ENCODE measurements around the gene DLG2.

DLG2 gene

DNA sequence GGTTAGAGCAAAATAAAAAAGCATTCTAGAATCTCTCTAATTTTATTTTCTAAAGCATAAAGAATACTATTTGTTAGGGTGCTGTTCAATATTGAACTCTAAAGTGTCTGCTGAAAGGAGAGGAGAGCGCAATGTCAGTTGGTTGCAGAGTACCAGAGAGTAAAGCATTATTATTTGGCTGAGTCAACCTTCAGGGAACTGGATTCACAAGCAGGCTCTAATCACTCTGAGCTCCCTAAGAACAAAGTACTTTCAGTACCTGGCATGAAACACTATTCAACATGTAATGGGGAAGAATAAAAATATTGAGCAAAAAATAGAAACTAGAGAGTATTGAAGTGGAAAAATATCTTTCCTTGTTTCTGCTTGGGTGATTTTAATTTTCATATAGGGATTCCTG lies 1380.0 kb downstream of the DLG2 start:
- TF ChIP-seq, protein P1, sequence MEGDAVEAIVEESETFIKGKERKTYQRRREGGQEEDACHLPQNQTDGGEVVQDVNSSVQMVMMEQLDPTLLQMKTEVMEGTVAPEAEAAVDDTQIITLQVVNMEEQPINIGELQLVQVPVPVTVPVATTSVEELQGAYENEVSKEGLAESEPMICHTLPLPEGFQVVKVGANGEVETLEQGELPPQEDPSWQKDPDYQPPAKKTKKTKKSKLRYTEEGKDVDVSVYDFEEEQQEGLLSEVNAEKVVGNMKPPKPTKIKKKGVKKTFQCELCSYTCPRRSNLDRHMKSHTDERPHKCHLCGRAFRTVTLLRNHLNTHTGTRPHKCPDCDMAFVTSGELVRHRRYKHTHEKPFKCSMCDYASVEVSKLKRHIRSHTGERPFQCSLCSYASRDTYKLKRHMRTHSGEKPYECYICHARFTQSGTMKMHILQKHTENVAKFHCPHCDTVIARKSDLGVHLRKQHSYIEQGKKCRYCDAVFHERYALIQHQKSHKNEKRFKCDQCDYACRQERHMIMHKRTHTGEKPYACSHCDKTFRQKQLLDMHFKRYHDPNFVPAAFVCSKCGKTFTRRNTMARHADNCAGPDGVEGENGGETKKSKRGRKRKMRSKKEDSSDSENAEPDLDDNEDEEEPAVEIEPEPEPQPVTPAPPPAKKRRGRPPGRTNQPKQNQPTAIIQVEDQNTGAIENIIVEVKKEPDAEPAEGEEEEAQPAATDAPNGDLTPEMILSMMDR (IDR thresholded peaks at IDR 0.05; ENCODE audit: low read length): no peak
- TF ChIP-seq EZH2phosphoT487 (IDR thresholded peaks at IDR 0.05; ENCODE audit: low read length) (no peak), EZH2 (optimal IDR thresholded peaks at IDR 0.05; ENCODE audit: low read depth, low read length) (no peak)
- H3K4me3 ChIP-seq (ENCODE audit: low read length): no peak overlapping the region

DNA sequence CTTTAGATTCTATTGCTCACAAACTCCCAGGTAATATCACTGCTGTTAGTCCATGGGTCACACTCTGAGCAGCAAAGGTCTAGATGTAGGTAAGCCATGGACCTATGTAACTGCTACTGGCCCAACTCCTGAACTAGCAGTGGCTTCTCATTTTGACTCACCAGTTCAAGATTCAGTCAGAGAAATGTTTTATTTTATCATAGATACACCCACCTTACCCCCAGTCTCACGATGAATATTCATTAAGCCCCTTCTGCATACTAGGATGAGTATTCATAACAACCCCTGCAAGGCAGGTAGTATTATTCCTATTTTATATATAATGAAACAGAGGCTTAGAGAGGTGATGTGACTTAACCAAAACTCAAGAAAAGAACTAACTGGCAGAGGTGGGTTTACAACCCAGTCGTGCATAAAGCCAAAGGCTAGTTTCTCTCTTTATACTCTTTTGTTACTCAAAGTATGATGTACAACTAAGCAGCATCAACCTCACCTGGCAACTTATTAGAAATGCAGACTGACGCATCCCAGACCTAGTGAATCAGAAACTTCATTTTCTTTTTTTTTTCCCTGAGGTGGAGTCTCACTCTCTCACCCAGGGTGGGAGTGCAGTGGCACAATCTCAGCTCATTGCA lies 1383.4 kb downstream of the DLG2 start:
- peaks cover 4% of the 10 kb centered on the region; the same call in 1 of the 2 replicates for H3F3A ChIP-seq (ENCODE audit: insufficient read depth, low read length)
- no peaks in the 10 kb centered on the region for H3K9me2 ChIP-seq (replicated peaks; ENCODE audit: insufficient read depth, low read length)
- H3K4me2 ChIP-seq (ENCODE audit: low read depth, low read length): no peak overlapping the region
- TF ChIP-seq EZH2 (optimal IDR thresholded peaks at IDR 0.05; ENCODE audit: low read depth, low read length): no peak
- TF ChIP-seq, protein P1 (IDR thresholded peaks at IDR 0.05; ENCODE audit: low read length): no peak
- TF ChIP-seq EZH2phosphoT487 (IDR thresholded peaks at IDR 0.05; ENCODE audit: low read length): no peak
- H3K4me1 ChIP-seq (ENCODE audit: low read length): peaks cover 11% of the 10 kb centered on the region
- no peaks in the 10 kb centered on the region for H4K20me1 ChIP-seq (ENCODE audit: insufficient read depth, low read length)
- H3K9ac ChIP-seq (ENCODE audit: low read length): no peak overlapping the region
- no peak for DNase-seq
- no peaks in the 10 kb centered on the region for H3K79me2 ChIP-seq (ENCODE audit: low read length)
- H3K9me3 ChIP-seq (replicated peaks; ENCODE audit: insufficient read depth, low read length): no peaks in the 10 kb centered on the region
- no peak overlapping the region for H3K4me3 ChIP-seq (ENCODE audit: low read length)
- no peaks in the 10 kb centered on the region for H3K36me3 ChIP-seq (replicated peaks; ENCODE audit: insufficient read depth, low read length)
- no peak overlapping the region for H3K27ac ChIP-seq (ENCODE audit: low read length)
- H3K27me3 ChIP-seq (replicated peaks; ENCODE audit: insufficient read depth, low read length): no peaks in the 10 kb centered on the region
- H2AFZ ChIP-seq (ENCODE audit: low read length): no peak overlapping the region

More for the DNA sequence above, 1380.0 kb downstream of the DLG2 start:
- Histone ChIP-seq H3K9ac (ENCODE audit: low read length) (no peak overlapping the region), H4K20me1 (ENCODE audit: insufficient read depth, low read length) (no peaks in the 10 kb centered on the region), H3K4me2 (ENCODE audit: low read depth, low read length) (no peak overlapping the region), H3K36me3 (replicated peaks; ENCODE audit: insufficient read depth, low read length) (no peaks in the 10 kb centered on the region), H3K4me1 (ENCODE audit: low read length) (peaks cover 20% of the 10 kb centered on the region), H3K9me3 (replicated peaks; ENCODE audit: insufficient read depth, low read length) (no peaks in the 10 kb centered on the region), H3K27me3 (replicated peaks; ENCODE audit: insufficient read depth, low read length) (no peaks in the 10 kb centered on the region), H3K27ac (ENCODE audit: low read length) (no peak overlapping the region), H3F3A (ENCODE audit: insufficient read depth, low read length) (peaks cover 4% of the 10 kb centered on the region; the same call in 1 of the 2 replicates), H3K9me2 (replicated peaks; ENCODE audit: insufficient read depth, low read length) (no peaks in the 10 kb centered on the region), H3K79me2 (ENCODE audit: low read length) (no peaks in the 10 kb centered on the region), H2AFZ (ENCODE audit: low read length) (no peak overlapping the region)
- no peak for DNase-seq

DNA sequence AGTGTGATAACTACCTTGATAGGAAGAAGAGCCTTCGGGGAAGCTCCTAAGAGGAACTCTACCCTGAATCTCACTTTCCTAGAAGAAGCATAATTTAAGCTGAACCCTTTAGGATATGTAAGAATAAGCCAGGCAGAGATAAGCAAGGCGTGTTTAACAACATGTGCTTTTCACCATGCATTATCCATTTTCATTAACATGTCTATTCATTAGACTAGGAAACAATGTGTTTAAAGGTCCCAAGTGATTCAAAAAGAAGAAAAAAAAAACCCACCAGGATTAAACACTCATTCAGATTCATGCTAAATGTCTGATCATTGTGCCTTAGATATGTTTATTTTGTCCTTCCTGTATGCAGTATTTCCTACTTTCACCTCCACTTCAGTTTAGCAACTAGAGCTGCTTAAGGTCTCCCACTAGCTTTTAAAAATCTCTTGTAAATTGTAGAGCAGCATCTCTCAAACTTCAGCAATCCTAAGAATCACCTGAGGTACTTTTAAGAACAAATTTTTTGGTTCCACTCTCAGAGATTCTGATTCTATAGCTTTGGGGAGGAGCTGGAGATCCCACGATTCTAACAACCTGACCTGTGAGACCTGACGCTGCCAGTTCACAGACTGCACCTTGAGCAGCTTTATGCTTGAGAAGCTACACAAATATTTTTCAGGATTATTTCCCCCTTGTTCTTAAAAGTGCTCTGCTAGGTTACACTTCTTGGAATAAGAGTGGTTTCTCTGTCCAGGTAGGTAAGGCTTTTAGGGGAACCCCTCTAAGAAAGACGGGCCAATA lies 1385.6 kb downstream of the DLG2 start:
- Histone ChIP-seq H3K27me3 (replicated peaks; ENCODE audit: insufficient read depth, low read length) (no peaks in the 10 kb centered on the region), H2AFZ (ENCODE audit: low read length) (no peak overlapping the region), H3K27ac (ENCODE audit: low read length) (no peak overlapping the region), H3K4me3 (ENCODE audit: low read length) (no peak overlapping the region), H3K9ac (ENCODE audit: low read length) (no peak overlapping the region), H3K36me3 (replicated peaks; ENCODE audit: insufficient read depth, low read length) (no peaks in the 10 kb centered on the region), H3K9me2 (replicated peaks; ENCODE audit: insufficient read depth, low read length) (no peaks in the 10 kb centered on the region), H3K4me1 (ENCODE audit: low read length) (peaks cover 10% of the 10 kb centered on the region), H3K79me2 (ENCODE audit: low read length) (no peaks in the 10 kb centered on the region), H3F3A (ENCODE audit: insufficient read depth, low read length) (peaks cover 4% of the 10 kb centered on the region; the same call in 1 of the 2 replicates), H3K4me2 (ENCODE audit: low read depth, low read length) (no peak overlapping the region), H3K9me3 (replicated peaks; ENCODE audit: insufficient read depth, low read length) (no peaks in the 10 kb centered on the region), H4K20me1 (ENCODE audit: insufficient read depth, low read length) (no peaks in the 10 kb centered on the region)
- no peak for DNase-seq
- TF ChIP-seq EZH2 (optimal IDR thresholded peaks at IDR 0.05; ENCODE audit: low read depth, low read length): no peak
- TF ChIP-seq, protein P1 (IDR thresholded peaks at IDR 0.05; ENCODE audit: low read length): no peak
- no peak for TF ChIP-seq EZH2phosphoT487 (IDR thresholded peaks at IDR 0.05; ENCODE audit: low read length)

All from MM.1S (cell line).